GM19397 (cell line): ENCODE measurements around the gene ASPN.
"Not testable (repeated sequence)": the region's sequence is repeated elsewhere in the genome, so short reads cannot be mapped to it uniquely, and the experiment has no call there.

Experiments
- ATAC-seq: cut with Tn5 transposase; IDR thresholded peaks from one replicate; pipeline ENCODE4 v1.9.1; 2021; ENCODE audit warnings: mild to moderate bottlenecking, moderate library complexity; ENCODE audit not compliant: unreplicated experiment

Gene ASPN

GRCh38 chr9:92423612-92424011 is 58.7 kb downstream of the ASPN start:
- ATAC-seq = no peak

GRCh38 chr9:92422611-92423338 is 59.5 kb downstream of the ASPN start:
- no peak for ATAC-seq

GRCh38 chr9:92414566-92414965 is 67.7 kb downstream of the ASPN start:
- ATAC-seq = no peak

GRCh38 chr9:92411157-92411556 is 71.1 kb downstream of the ASPN start:
- ATAC-seq = not testable (repeated sequence)

- ATAC-seq = no peak
These were observed 73.4 kb downstream of the ASPN start for GRCh38 chr9:92408747-92409478.

- no peak for ATAC-seq
These were observed 74.5 kb downstream of the ASPN start for GRCh38 chr9:92407818-92408217.

GRCh38 chr9:92406477-92406876 is 75.8 kb downstream of the ASPN start:
- no peak for ATAC-seq
